Subcutaneous preadipocyte (primary cell): Measurements from ENCODE around the gene BCL3. TPM values are rescaled to one million over a fixed set of nuclear protein-coding genes. Genes with fewer than 3 reads are reported as not detected.

Experiments
- small RNA-seq: library from RNA; depleted of rRNA; stranded (forward); fragments of <200 nt; gene quantifications from one replicate; pipeline ENCODE3, GENCODE V24; 2012
- total RNA-seq: library from RNA; depleted of rRNA; stranded (reverse); fragments of >200 nt; gene quantifications from 2 replicates; pipeline ENCODE4 v1.2.3, GENCODE V29; 2012

The BCL3 gene
- total RNA-seq: 5.5 and 6.6 TPM in 2 replicates

GRCh38 chr19:44748426-44749254 lies at the start of gene BCL3:
BCL3 (plus strand) TSS chr19:44748708; CDS start chr19:44748791, 83 bp downstream.

GRCh38 chr19:44777715-44778347 lies 29.3 kb downstream of the BCL3 start, which contains the start of gene CBLC:
CBLC (plus strand) TSS chr19:44777890; CDS start chr19:44777932, 42 bp downstream.

GRCh38 chr19:44808463-44809371 lies 60.2 kb downstream of the BCL3 start, which contains the start of gene BCAM:
BCAM (plus strand) TSS chr19:44809103; CDS start chr19:44809125, 22 bp downstream.

Small RNA genes within 50 kb of the gene (small RNA-seq; reads per million reads assigned to genes)
- gene RF00156: 1.4 reads per million, percentile 71 among the genes with 10 or more reads in this experiment
- not detected for gene RF00285

Other genes starting within 250 kb of the BCL3 start
- gene ZNF180, start 248.2 kb upstream of the BCL3 start, total RNA-seq: 5.1 and 8.1 TPM in 2 replicates
- not detected in 2 replicates for gene CEACAM20, start 219.0 kb upstream of the BCL3 start, total RNA-seq
- not detected in 2 replicates for gene IGSF23, start 135.1 kb upstream of the BCL3 start, total RNA-seq
- 23.5 and 44.6 TPM in 2 replicates for gene PVR, start 104.8 kb upstream of the BCL3 start, total RNA-seq
- gene CEACAM19, start 77.2 kb upstream of the BCL3 start, total RNA-seq: 1.1 and 1.4 TPM in 2 replicates
- not detected in 2 replicates for gene CEACAM16, start 49.6 kb upstream of the BCL3 start, total RNA-seq
- not detected in 2 replicates for gene CBLC, start 29.2 kb downstream of the BCL3 start, total RNA-seq
- gene BCAM, start 60.4 kb downstream of the BCL3 start, total RNA-seq: 1.8 and 2.2 TPM in 2 replicates
- gene NECTIN2, start 97.6 kb downstream of the BCL3 start, total RNA-seq: 29.4 and 35.8 TPM in 2 replicates
- 63.2 and 98.5 TPM in 2 replicates for gene TOMM40, start 142.5 kb downstream of the BCL3 start, total RNA-seq
- gene APOE, start 157.1 kb downstream of the BCL3 start, total RNA-seq: 13.5 and 152 TPM in 2 replicates
- 2.3 and 7.3 TPM in 2 replicates for gene APOC1, start 165.9 kb downstream of the BCL3 start, total RNA-seq
- gene APOC4, start 193.5 kb downstream of the BCL3 start, total RNA-seq: not detected in 2 replicates
- not detected in 2 replicates for gene APOC2, start 197.3 kb downstream of the BCL3 start, total RNA-seq
- gene CLPTM1, start 206.7 kb downstream of the BCL3 start, total RNA-seq: 53.3 and 77.0 TPM in 2 replicates